Suprapubic skin (tissue), 4 donors: ENCODE data around the gene TMEM164. TPM values are rescaled to one million over a fixed set of nuclear protein-coding genes. Genes with fewer than 3 reads are reported as not detected.

Source experiments
- DNase-seq, 2 donors: peaks; one replicate each; pipeline ENCODE4 v3.0.0-alpha.2; 2019; ENCODE audit warnings: low spot score in 2 of 2
- H3K27ac ChIP-seq: fragments of 200-600 bp; sonication (generic); one replicate; pipeline ENCODE4 v1.5.1; 2019
- H3K27me3 ChIP-seq: fragments of 200-600 bp; sonication (generic); one replicate; pipeline ENCODE4 v1.5.1; 2019
- H3K36me3 ChIP-seq: fragments of 200-600 bp; sonication (generic); one replicate; pipeline ENCODE4 v1.5.1; 2019
- H3K4me1 ChIP-seq: fragments of 200-600 bp; sonication (generic); one replicate; pipeline ENCODE4 v1.5.1; 2019
- H3K4me3 ChIP-seq: fragments of 200-600 bp; sonication (generic); one replicate; pipeline ENCODE4 v1.5.1; 2019; ENCODE audit warnings: mild to moderate bottlenecking
- H3K9me3 ChIP-seq: fragments of 200-600 bp; sonication (generic); one replicate; pipeline ENCODE4 v1.5.1; 2019
- CTCF ChIP-seq, 2 donors: fragments of 200-600 bp in 1 of 2; fragments of 450-650 bp in 1 of 2; sonication (generic) in 1 of 2; IDR thresholded peaks; one replicate each; pipeline ENCODE4 v1.5.1; 2016 to 2019; ENCODE audit warnings: antibody characterized with exemption in 2 of 2, mild to moderate bottlenecking in 1 of 2, moderate library complexity in 1 of 2
- EP300 ChIP-seq: sonication (generic); formaldehyde crosslinking; IDR thresholded peaks from one replicate; pipeline ENCODE4 v1.6.1; 2017; ENCODE audit warnings: antibody characterized with exemption
- POLR2A ChIP-seq, 2 donors: fragments of 450-650 bp; IDR thresholded peaks; one replicate each; pipeline ENCODE4 v1.6.1; 2017; ENCODE audit warnings: antibody characterized with exemption in 2 of 2, mild to moderate bottlenecking in 2 of 2, moderate library complexity in 2 of 2
- POLR2AphosphoS5 ChIP-seq, 3 donors: sonication (generic); formaldehyde crosslinking; IDR thresholded peaks; one replicate each; pipeline ENCODE4 v1.6.1; 2017; ENCODE audit warnings: antibody characterized with exemption in 3 of 3
- WGBS: methylation state at CpG from one replicate; pipeline ENCODE4 v1.1.5; 2018; 5-methylcytosine and 5-hydroxymethylcytosine counted together
- total RNA-seq, 4 donors: library from RNA; depleted of rRNA; stranded (reverse); fragments of >200 nt; gene quantifications; one replicate each; pipeline ENCODE4 v1.1.0, GENCODE V29; 2016

The TMEM164 gene
- total RNA-seq, 4 donors from 2014 or later = 35.5 to 71.2 (median 58.7) TPM

- no peak for TF ChIP-seq POLR2A (IDR thresholded peaks at IDR 0.05)
- TF ChIP-seq POLR2AphosphoS5 (IDR thresholded peaks at IDR 0.05) = no peak
- TF ChIP-seq CTCF (IDR thresholded peaks at IDR 0.05) = no peak
- TF ChIP-seq EP300 = no peak
- Histone ChIP-seq H3K27me3 (no peaks in the 10 kb centered on the region), H3K4me3 (no peak overlapping the region), H3K36me3 (no peaks in the 10 kb centered on the region), H3K4me1 (no peaks in the 10 kb centered on the region), H3K9me3 (no peaks in the 10 kb centered on the region), H3K27ac (no peak overlapping the region)
- WGBS = 61% methylated on average over 1 of the region's 1 CpG
- DNase-seq = no peak
These were observed 212.5 kb downstream of the TMEM164 start for GRCh38 chrX:110215411-110215810.

GRCh38 chrX:110216027-110216426, 213.1 kb downstream of the TMEM164 start:
- H3K9me3 ChIP-seq = no peaks in the 10 kb centered on the region
- no peaks in the 10 kb centered on the region for H3K4me1 ChIP-seq
- H3K4me3 ChIP-seq = no peak overlapping the region
- H3K27me3 ChIP-seq = no peaks in the 10 kb centered on the region
- 69% methylated on average over 4 of the region's 4 CpGs for WGBS
- TF ChIP-seq CTCF (IDR thresholded peaks at IDR 0.05) (no peak), POLR2AphosphoS5 (IDR thresholded peaks at IDR 0.05) (no peak), EP300 (no peak), POLR2A (IDR thresholded peaks at IDR 0.05) (no peak)
- no peak for DNase-seq
- H3K36me3 ChIP-seq = no peaks in the 10 kb centered on the region
- no peak overlapping the region for H3K27ac ChIP-seq

DNA sequence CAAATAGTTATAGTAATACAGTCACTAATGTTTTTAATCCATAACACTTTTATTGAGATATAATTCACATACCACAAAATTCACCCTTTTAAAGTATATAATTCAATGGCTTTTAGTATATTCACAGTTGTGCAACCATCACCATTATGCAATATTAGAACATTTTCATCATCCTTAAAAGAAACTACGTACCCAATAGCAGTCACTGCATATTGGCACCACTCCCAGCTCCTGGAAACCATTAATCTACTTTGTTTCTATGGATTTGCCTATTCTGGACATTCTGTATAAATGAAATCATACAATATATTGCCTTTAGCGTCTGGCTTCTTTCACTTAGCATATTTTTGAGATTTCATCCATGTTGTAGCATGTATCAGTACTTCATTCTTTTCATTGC, 215.7 kb downstream of the TMEM164 start:
- Histone ChIP-seq H3K27me3 (no peaks in the 10 kb centered on the region), H3K36me3 (no peaks in the 10 kb centered on the region), H3K9me3 (no peaks in the 10 kb centered on the region), H3K4me1 (no peaks in the 10 kb centered on the region), H3K4me3 (no peak overlapping the region), H3K27ac (no peak overlapping the region)
- WGBS = 60% methylated on average over 2 of the region's 2 CpGs
- no peak for TF ChIP-seq CTCF (IDR thresholded peaks at IDR 0.05)
- no peak for TF ChIP-seq POLR2A (IDR thresholded peaks at IDR 0.05)
- no peak for TF ChIP-seq POLR2AphosphoS5 (IDR thresholded peaks at IDR 0.05)
- TF ChIP-seq EP300 = no peak
- no peak for DNase-seq

DNA sequence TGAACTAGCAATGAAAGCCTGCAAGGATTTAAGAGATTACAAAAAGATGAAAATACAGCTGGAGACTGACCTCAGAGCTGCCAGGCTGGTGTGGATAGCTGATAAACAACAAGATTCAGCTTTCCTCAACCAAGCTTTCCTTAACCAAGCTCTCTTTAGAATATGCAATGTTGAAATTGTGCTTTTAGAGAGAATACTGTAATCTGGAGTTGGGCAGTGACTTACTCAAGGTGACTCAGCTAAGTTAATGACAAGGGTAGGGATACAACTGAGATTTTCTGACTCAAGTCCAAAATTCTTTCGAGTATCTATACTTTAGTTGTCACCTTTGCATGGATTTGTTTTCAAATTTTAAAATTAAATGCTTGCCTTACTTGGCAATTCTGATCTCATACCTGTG, 217.0 kb downstream of the TMEM164 start:
- Histone ChIP-seq H3K27ac (no peak overlapping the region), H3K36me3 (no peaks in the 10 kb centered on the region), H3K9me3 (no peaks in the 10 kb centered on the region), H3K4me3 (no peak overlapping the region), H3K4me1 (no peaks in the 10 kb centered on the region), H3K27me3 (no peaks in the 10 kb centered on the region)
- TF ChIP-seq EP300 = no peak
- TF ChIP-seq POLR2AphosphoS5 (IDR thresholded peaks at IDR 0.05) = no peak
- no peak for TF ChIP-seq POLR2A (IDR thresholded peaks at IDR 0.05)
- TF ChIP-seq CTCF (IDR thresholded peaks at IDR 0.05) = no peak
- 57% methylated on average over 1 of the region's 1 CpG for WGBS
- no peak for DNase-seq

- H3K36me3 ChIP-seq = no peaks in the 10 kb centered on the region
- TF ChIP-seq POLR2A (IDR thresholded peaks at IDR 0.05) (no peak), EP300 (no peak), POLR2AphosphoS5 (IDR thresholded peaks at IDR 0.05) (no peak), CTCF (IDR thresholded peaks at IDR 0.05) (no peak)
- no peaks in the 10 kb centered on the region for H3K27me3 ChIP-seq
- no peak overlapping the region for H3K27ac ChIP-seq
- no peaks in the 10 kb centered on the region for H3K9me3 ChIP-seq
- no peak overlapping the region for H3K4me3 ChIP-seq
- no peak for DNase-seq
- no peaks in the 10 kb centered on the region for H3K4me1 ChIP-seq
- 78% methylated on average over 2 of the region's 2 CpGs for WGBS
These were observed 219.8 kb downstream of the TMEM164 start for GRCh38 chrX:110222497-110223257.
